NCI-H2196 (cell line): ENCODE results near the gene NET1.
A peak's percentile ranks its signal among the peaks of the same experiment; 100 is the strongest.

Experiments used
- DNase-seq: peaks from one replicate; lab custom pipeline; 2025; ENCODE audit not compliant: unreplicated experiment; lab: John Stamatoyannopoulos, UW

NET1 gene

GRCh38 chr10:5480162-5480941 lies 68.0 kb downstream of the NET1 start:
- no peak for DNase-seq

GRCh38 chr10:5481121-5481520 lies 68.8 kb downstream of the NET1 start:
- no peak for DNase-seq

- DNase-seq, result no peak
Observed at GRCh38 chr10:5482016-5482415, 69.7 kb downstream of the NET1 start.

GRCh38 chr10:5484205-5484604 lies 71.8 kb downstream of the NET1 start:
- no peak for DNase-seq

- DNase-seq, result no peak
Observed at GRCh38 chr10:5485290-5485689, 72.9 kb downstream of the NET1 start.

GRCh38 chr10:5485948-5486852 lies 73.8 kb downstream of the NET1 start:
- no peak for DNase-seq

- DNase-seq, result no peak
Observed at GRCh38 chr10:5486853-5487235, 74.5 kb downstream of the NET1 start.

GRCh38 chr10:5488272-5489161 lies 76.2 kb downstream of the NET1 start:
- DNase-seq, result peak; percentile 33

GRCh38 chr10:5490032-5490431 lies 77.7 kb downstream of the NET1 start:
- no peak for DNase-seq

GRCh38 chr10:5490698-5491464 lies 78.5 kb downstream of the NET1 start:
- DNase-seq, result no peak

- no peak for DNase-seq
Observed at GRCh38 chr10:5491477-5491876, 79.1 kb downstream of the NET1 start.

GRCh38 chr10:5492322-5492855 lies 80.0 kb downstream of the NET1 start:
- DNase-seq, result no peak

GRCh38 chr10:5492929-5493576 lies 80.7 kb downstream of the NET1 start:
- no peak for DNase-seq

GRCh38 chr10:5493691-5494090 lies 81.3 kb downstream of the NET1 start:
- no peak for DNase-seq

- no peak for DNase-seq
Observed at GRCh38 chr10:5494611-5495010, 82.3 kb downstream of the NET1 start.

GRCh38 chr10:5496261-5497250 lies 84.2 kb downstream of the NET1 start:
- no peak for DNase-seq

- DNase-seq, result no peak
Observed at GRCh38 chr10:5497289-5497688, 84.9 kb downstream of the NET1 start.

GRCh38 chr10:5497948-5498730 lies 85.8 kb downstream of the NET1 start:
- no peak for DNase-seq
